ENCODE results near the gene DNMT3B. TPM values are rescaled to one million over a fixed set of nuclear protein-coding genes. Genes with fewer than 3 reads are reported as not detected.

Gene DNMT3B
- total and polyA plus RNA-seq, 9 of the 15 experiments (the other 6 are each of a cell fraction or from before 2014, with no cell fraction given): 9.3 to 74.8 (median 49.1) TPM

DNA sequence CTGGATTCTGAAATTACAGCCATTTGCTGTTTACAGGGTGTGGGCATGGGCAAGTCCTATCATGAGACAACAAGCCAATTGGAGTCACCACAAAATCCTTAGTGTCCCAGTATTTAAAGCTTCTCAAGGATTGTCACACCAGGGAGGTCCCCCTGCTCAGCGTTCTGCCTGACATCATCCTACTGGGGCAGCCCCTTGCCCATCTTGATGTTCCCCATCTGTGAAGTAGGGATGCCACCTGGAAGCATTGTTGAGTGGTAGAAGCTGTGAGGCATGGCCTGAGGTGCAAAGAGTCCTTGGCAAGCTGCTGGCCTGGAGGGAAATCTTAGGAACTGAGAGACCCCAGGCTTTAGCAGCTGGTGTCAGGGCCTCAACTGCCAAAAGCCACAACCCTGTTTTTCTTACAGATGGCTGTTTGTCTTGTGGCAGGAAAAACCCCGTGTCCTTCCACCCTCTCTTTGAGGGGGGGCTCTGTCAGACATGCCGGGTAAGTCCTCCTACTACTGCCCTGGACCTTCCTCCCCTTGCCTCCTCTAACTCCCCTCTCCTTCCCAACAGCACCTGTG, 34.3 kb downstream of the DNMT3B start (continued):
- TF ChIP-seq, protein P1, sequence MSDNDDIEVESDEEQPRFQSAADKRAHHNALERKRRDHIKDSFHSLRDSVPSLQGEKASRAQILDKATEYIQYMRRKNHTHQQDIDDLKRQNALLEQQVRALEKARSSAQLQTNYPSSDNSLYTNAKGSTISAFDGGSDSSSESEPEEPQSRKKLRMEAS (CRISPR knock-in tag; IDR thresholded peaks at IDR 0.05): no peak
- TF ChIP-seq, protein P2, sequence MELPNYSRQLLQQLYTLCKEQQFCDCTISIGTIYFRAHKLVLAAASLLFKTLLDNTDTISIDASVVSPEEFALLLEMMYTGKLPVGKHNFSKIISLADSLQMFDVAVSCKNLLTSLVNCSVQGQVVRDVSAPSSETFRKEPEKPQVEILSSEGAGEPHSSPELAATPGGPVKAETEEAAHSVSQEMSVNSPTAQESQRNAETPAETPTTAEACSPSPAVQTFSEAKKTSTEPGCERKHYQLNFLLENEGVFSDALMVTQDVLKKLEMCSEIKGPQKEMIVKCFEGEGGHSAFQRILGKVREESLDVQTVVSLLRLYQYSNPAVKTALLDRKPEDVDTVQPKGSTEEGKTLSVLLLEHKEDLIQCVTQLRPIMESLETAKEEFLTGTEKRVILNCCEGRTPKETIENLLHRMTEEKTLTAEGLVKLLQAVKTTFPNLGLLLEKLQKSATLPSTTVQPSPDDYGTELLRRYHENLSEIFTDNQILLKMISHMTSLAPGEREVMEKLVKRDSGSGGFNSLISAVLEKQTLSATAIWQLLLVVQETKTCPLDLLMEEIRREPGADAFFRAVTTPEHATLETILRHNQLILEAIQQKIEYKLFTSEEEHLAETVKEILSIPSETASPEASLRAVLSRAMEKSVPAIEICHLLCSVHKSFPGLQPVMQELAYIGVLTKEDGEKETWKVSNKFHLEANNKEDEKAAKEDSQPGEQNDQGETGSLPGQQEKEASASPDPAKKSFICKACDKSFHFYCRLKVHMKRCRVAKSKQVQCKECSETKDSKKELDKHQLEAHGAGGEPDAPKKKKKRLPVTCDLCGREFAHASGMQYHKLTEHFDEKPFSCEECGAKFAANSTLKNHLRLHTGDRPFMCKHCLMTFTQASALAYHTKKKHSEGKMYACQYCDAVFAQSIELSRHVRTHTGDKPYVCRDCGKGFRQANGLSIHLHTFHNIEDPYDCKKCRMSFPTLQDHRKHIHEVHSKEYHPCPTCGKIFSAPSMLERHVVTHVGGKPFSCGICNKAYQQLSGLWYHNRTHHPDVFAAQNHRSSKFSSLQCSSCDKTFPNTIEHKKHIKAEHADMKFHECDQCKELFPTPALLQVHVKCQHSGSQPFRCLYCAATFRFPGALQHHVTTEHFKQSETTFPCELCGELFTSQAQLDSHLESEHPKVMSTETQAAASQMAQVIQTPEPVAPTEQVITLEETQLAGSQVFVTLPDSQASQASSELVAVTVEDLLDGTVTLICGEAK (IDR thresholded peaks at IDR 0.05): no peak
- TF ChIP-seq, protein P2 (CRISPR knock-in tag; IDR thresholded peaks at IDR 0.05): no peak
- TF ChIP-seq SIX5 (IDR thresholded peaks at IDR 0.05; ENCODE audit: borderline replicate concordance in 1 of 2, insufficient read depth in 1 of 2, low read depth in 1 of 2, low read length in 2 of 2) (no peak), MCM2 (IDR thresholded peaks at IDR 0.05; ENCODE audit: low read depth) (no peak), ZNF121 (CRISPR knock-in tag; conservative IDR thresholded peaks at IDR 0.05) (no peak), KLF16 (IDR thresholded peaks at IDR 0.05) (no peak), SUPT5H (IDR thresholded peaks at IDR 0.05) (no peak), ZNF212 (CRISPR knock-in tag; IDR thresholded peaks at IDR 0.05) (no peak), TCF7L2 (IDR thresholded peaks at IDR 0.05; ENCODE audit: low read depth, low read length) (no peak), BCL6 (CRISPR knock-in tag; IDR thresholded peaks at IDR 0.05) (no peak), XRCC4 (IDR thresholded peaks at IDR 0.05; ENCODE audit: extremely low read depth, insufficient read depth, insufficient read length) (no peak), TCF3 (CRISPR knock-in tag; IDR thresholded peaks at IDR 0.05) (no peak), PML (IDR thresholded peaks at IDR 0.05; ENCODE audit: low read length) (no peak)
- TF ChIP-seq, protein P3, sequence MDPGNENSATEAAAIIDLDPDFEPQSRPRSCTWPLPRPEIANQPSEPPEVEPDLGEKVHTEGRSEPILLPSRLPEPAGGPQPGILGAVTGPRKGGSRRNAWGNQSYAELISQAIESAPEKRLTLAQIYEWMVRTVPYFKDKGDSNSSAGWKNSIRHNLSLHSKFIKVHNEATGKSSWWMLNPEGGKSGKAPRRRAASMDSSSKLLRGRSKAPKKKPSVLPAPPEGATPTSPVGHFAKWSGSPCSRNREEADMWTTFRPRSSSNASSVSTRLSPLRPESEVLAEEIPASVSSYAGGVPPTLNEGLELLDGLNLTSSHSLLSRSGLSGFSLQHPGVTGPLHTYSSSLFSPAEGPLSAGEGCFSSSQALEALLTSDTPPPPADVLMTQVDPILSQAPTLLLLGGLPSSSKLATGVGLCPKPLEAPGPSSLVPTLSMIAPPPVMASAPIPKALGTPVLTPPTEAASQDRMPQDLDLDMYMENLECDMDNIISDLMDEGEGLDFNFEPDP (CRISPR knock-in tag; IDR thresholded peaks at IDR 0.05): no peak

All from K562 (cell line).